HEK293T (cell line): ENCODE data around the gene CR2.

Source experiments
- BHLHE40 ChIP-seq: fragments of 450-650 bp; IDR thresholded peaks from 2 replicates; pipeline ENCODE4 v1.6.1; 2016; ENCODE audit warnings: mild to moderate bottlenecking, moderate library complexity, borderline replicate concordance
- FOXA1 ChIP-seq: fragments of 450-650 bp; IDR thresholded peaks from 2 replicates; pipeline ENCODE4 v1.6.1; 2016; ENCODE audit warnings: mild to moderate bottlenecking
- HDGF ChIP-seq: fragments of 450-650 bp; IDR thresholded peaks from 2 replicates; pipeline ENCODE4 v1.6.1; 2017; ENCODE audit warnings: antibody characterized with exemption, borderline replicate concordance

- TF ChIP-seq FOXA1 (no peak), HDGF (no peak), BHLHE40 (no peak)
Observed at GRCh38 chr1:207430602-207431001, 23.5 kb upstream of the CR2 start.
